Osteoblast (primary cell): ENCODE data around the gene NECTIN2. TPM values are rescaled to one million over a fixed set of nuclear protein-coding genes. Genes with fewer than 3 reads are reported as not detected.
A peak's percentile ranks its signal among the peaks of the same experiment; 100 is the strongest.

Experiments used
- DNase-seq: peaks from one replicate; pipeline ENCODE4 v3.0.0; 2011; ENCODE audit warnings: low spot score, mixed read lengths; ENCODE audit not compliant: insufficient read length; ENCODE audit errors: missing footprints
- H2AFZ ChIP-seq: 2 replicates; pipeline ENCODE4 v1.6.0; 2011; ENCODE audit warnings: mild to moderate bottlenecking, low read length
- H3K27ac ChIP-seq: 2 replicates; pipeline ENCODE4 v1.5.1; 2011; ENCODE audit warnings: mild to moderate bottlenecking, low read depth, low read length, moderate library complexity
- H3K27me3 ChIP-seq: 2 replicates; pipeline ENCODE4 v1.6.0; 2012; ENCODE audit warnings: mild to moderate bottlenecking, control low read depth, inconsistent platforms, low read length, moderate library complexity; ENCODE audit not compliant: insufficient read depth
- H3K36me3 ChIP-seq: 2 replicates; pipeline ENCODE4 v1.5.1; 2011; ENCODE audit warnings: mild to moderate bottlenecking, low read length, control low read depth, moderate library complexity; ENCODE audit not compliant: insufficient read depth
- H3K4me1 ChIP-seq: 2 replicates; pipeline ENCODE4 v1.5.1; 2011; ENCODE audit warnings: mild to moderate bottlenecking, low read length, control low read depth, moderate library complexity; ENCODE audit not compliant: insufficient read depth
- H3K4me2 ChIP-seq: 2 replicates; pipeline ENCODE4 v1.6.0; 2011; ENCODE audit warnings: mild to moderate bottlenecking, low read length; ENCODE audit not compliant: insufficient read depth
- H3K4me3 ChIP-seq: fragments of 200-600 bp; sonication (generic); 3 replicates; pipeline ENCODE4 v1.5.1; 2012; ENCODE audit warnings: mild to moderate bottlenecking, low read length, inconsistent platforms; ENCODE audit not compliant: insufficient read depth
- H3K79me2 ChIP-seq: 2 replicates; pipeline ENCODE4 v1.6.0; 2012; ENCODE audit warnings: mild to moderate bottlenecking, low read length, control low read depth, inconsistent platforms; ENCODE audit not compliant: insufficient read depth
- H3K9me3 ChIP-seq: 2 replicates; pipeline ENCODE4 v1.5.1; 2011; ENCODE audit warnings: low read depth, low read length, control low read depth
- H4K20me1 ChIP-seq: 2 replicates; pipeline ENCODE4 v1.6.0; 2012; ENCODE audit warnings: mild to moderate bottlenecking, low read length, control low read depth; ENCODE audit not compliant: insufficient read depth
- CTCF ChIP-seq: IDR thresholded peaks from 2 replicates; pipeline ENCODE4 v1.5.1; 2011; ENCODE audit warnings: mild to moderate bottlenecking, low read depth, low read length, moderate library complexity; ENCODE audit errors: extremely low read depth
- total RNA-seq: library from RNA; depleted of rRNA; stranded (reverse); fragments of >200 nt; gene quantifications from 2 replicates; pipeline ENCODE4 v1.2.3, GENCODE V29; 2012

NECTIN2 gene
- total RNA-seq, 1 donor: 46.0 TPM

GRCh38 chr19:44847144-44848035, 1.3 kb downstream of the NECTIN2 start:
- Histone ChIP-seq H4K20me1 (peaks cover 42% of the 10 kb centered on the region), H3K4me1 (peaks cover 25% of the 10 kb centered on the region), H3K27ac (peak overlapping the region; percentile 94), H3K4me2 (peak overlapping the region; percentile 99), H3K4me3 (peak overlapping the region; percentile 98), H3K9me3 (no peaks in the 10 kb centered on the region), H3K27me3 (no peaks in the 10 kb centered on the region), H3K79me2 (peaks cover 62% of the 10 kb centered on the region), H3K36me3 (no peaks in the 10 kb centered on the region), H2AFZ (peak overlapping the region; percentile 59)
- DNase-seq: peak; percentile 91
- TF ChIP-seq CTCF: no peak

- H3K79me2 ChIP-seq: peaks cover 68% of the 10 kb centered on the region
- no peaks in the 10 kb centered on the region for H3K9me3 ChIP-seq
- H3K4me2 ChIP-seq: peak overlapping the region; percentile 99
- peak overlapping the region; percentile 42 for H2AFZ ChIP-seq
- H3K27me3 ChIP-seq: no peaks in the 10 kb centered on the region
- peaks cover 45% of the 10 kb centered on the region for H4K20me1 ChIP-seq
- H3K36me3 ChIP-seq: no peaks in the 10 kb centered on the region
- peak overlapping the region; percentile 94 for H3K27ac ChIP-seq
- H3K4me3 ChIP-seq: peak overlapping the region; percentile 98
- DNase-seq: peak; percentile 90
- TF ChIP-seq CTCF: no peak
- H3K4me1 ChIP-seq: peaks cover 25% of the 10 kb centered on the region
These were observed 2.1 kb downstream of the NECTIN2 start for GRCh38 chr19:44848036-44848811.

GRCh38 chr19:44848812-44849447, 2.8 kb downstream of the NECTIN2 start:
- Histone ChIP-seq H3K27ac (peak overlapping the region; percentile 94), H3K27me3 (no peaks in the 10 kb centered on the region), H2AFZ (no peak overlapping the region), H3K4me2 (peak overlapping the region; percentile 99), H3K36me3 (no peaks in the 10 kb centered on the region), H3K79me2 (peaks cover 72% of the 10 kb centered on the region), H3K4me3 (peak overlapping the region; percentile 98), H3K4me1 (peaks cover 25% of the 10 kb centered on the region), H3K9me3 (no peaks in the 10 kb centered on the region), H4K20me1 (peaks cover 49% of the 10 kb centered on the region)
- DNase-seq: no peak
- no peak for TF ChIP-seq CTCF
